GM19455 (cell line): Measurements from ENCODE around the gene CLIC2.

Experiments used
- ATAC-seq: cut with Tn5 transposase; IDR thresholded peaks from one replicate; pipeline ENCODE4 v1.9.1; 2021; ENCODE audit not compliant: unreplicated experiment

Gene CLIC2

GRCh38 chrX:155263854-155264628, 70.4 kb downstream of the CLIC2 start, which contains the start of gene RAB39B:
RAB39B (minus strand) TSS chrX:155264491; CDS start chrX:155264288, 203 bp downstream.
- ATAC-seq = peak; percentile 88

GRCh38 chrX:155262970-155263754, 71.3 kb downstream of the CLIC2 start:
- ATAC-seq = no peak

GRCh38 chrX:155259752-155260151, 74.7 kb downstream of the CLIC2 start:
- no peak for ATAC-seq

GRCh38 chrX:155251391-155251790, 83.0 kb downstream of the CLIC2 start:
- ATAC-seq = no peak

- ATAC-seq = no peak
Observed at GRCh38 chrX:155247497-155247896, 86.9 kb downstream of the CLIC2 start.

- no peak for ATAC-seq
Observed at GRCh38 chrX:155246748-155247147, 87.7 kb downstream of the CLIC2 start.

GRCh38 chrX:155242300-155242699, 92.1 kb downstream of the CLIC2 start:
- ATAC-seq = no peak

GRCh38 chrX:155237719-155238118, 96.7 kb downstream of the CLIC2 start:
- no peak for ATAC-seq

- ATAC-seq = no peak
Observed at GRCh38 chrX:155235891-155236290, 98.5 kb downstream of the CLIC2 start.

- no peak for ATAC-seq
Observed at GRCh38 chrX:155231163-155231562, 103.3 kb downstream of the CLIC2 start.
